Forelimb muscle (tissue), 1 donor: Measurements from ENCODE around the gene SNAPC2. TPM values are rescaled to one million over a fixed set of nuclear protein-coding genes. Genes with fewer than 3 reads are reported as not detected.

Experiments
- DNase-seq: peaks from one replicate; pipeline ENCODE4 v3.0.0-alpha.2; 2013; ENCODE audit warnings: low read depth
- polyA plus RNA-seq: library from polyadenylated mRNA; unstranded; fragments of 120-200 nt; gene quantifications from one replicate; pipeline ENCODE4 v1.2.1, GENCODE V29; 2013; ENCODE audit not compliant: insufficient read length

The SNAPC2 gene, protein sequence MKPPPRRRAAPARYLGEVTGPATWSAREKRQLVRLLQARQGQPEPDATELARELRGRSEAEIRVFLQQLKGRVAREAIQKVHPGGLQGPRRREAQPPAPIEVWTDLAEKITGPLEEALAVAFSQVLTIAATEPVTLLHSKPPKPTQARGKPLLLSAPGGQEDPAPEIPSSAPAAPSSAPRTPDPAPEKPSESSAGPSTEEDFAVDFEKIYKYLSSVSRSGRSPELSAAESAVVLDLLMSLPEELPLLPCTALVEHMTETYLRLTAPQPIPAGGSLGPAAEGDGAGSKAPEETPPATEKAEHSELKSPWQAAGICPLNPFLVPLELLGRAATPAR
- 18.1 TPM for polyA plus RNA-seq

DNA sequence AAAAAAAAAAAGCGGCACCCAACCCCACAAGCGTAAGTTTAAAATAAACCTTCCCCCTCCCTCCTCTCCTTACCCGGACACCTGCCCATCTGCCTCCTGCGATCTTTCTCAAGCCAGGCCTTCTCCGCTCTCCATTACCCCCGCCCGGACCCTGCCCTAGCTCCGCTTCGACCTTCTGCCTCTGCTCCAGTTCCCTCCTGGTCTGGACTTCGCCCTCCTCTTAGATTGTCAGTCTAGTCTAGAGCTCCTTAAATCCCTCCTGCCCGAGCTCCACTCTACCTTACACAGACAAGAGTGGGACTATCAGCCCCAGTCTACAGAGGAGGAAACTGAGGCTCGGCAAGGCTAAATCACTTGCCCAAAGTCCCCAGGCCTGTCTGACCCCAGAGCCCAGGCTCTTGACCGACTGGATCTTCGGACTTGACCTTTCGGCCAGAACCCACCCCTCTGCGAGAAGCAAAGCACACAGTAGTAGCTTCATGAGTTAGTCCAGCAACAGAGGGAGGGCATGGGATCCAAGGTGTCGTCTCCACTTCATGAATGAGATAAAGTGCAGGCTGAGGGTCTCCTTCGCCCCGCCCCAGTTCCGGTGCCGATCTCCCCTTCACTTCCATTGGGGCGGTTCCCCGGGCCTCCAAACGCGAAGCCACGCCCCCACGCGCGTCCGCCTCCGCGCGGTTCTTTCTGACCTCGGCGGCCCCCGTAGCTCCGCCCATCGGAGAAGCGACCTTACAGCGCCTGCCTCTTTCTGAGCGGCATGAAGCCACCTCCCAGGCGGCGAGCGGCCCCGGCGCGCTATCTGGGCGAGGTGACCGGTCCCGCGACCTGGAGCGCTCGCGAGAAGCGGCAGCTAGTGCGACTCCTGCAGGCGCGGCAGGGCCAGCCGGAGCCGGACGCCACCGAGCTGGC, at the start of gene SNAPC2:
TSS of gene SNAPC2 (plus strand) at position 729 of the 909 bp plus-strand sequence. CDS start at position 758, 29 bp downstream.
- peak; percentile 60 for DNase-seq

DNA sequence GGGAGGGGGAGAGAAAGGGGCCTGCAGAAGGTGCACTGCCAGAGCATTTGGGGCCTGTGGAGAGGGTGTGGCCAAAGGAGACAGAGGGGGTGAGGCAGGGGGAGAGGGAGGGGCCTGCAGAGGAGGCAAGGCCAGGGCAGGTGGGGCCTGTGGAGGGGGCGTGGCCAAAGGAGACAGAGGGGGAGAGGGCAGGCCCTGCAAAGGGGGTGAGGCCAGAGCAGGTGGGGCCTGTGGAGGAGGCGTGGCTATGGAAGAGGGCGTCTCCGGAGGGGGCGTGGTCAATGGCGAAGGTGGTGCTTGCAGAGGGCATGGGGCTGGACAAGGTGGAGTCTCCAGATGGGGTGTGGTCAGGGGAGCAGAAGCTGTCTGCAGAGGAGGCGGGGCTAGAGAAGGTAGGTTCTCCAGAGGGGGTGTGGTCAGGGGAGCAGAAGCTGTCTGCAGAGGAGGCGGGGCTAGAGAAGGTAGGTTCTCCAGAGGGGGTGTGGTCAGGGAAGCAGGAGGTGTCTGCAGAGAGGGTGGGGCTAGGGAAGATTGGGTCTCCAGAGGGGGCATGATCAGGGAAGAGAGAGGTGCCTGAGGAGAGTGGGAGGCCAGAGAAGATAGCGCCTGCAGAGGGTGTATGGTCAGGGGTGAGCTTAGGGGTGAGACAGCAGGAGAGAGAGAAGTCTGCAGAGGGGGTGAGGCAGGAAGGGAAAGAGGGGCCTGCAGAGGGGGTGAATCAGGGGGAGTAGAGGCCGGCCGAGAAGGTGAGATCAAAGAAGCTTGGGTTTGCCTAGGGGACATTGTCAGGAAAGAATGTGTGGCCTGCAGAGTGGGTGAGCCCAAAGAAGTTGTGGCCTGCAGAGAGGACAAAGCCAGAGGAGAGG, 49.3 kb upstream of the SNAPC2 start:
- DNase-seq: no peak

DNA sequence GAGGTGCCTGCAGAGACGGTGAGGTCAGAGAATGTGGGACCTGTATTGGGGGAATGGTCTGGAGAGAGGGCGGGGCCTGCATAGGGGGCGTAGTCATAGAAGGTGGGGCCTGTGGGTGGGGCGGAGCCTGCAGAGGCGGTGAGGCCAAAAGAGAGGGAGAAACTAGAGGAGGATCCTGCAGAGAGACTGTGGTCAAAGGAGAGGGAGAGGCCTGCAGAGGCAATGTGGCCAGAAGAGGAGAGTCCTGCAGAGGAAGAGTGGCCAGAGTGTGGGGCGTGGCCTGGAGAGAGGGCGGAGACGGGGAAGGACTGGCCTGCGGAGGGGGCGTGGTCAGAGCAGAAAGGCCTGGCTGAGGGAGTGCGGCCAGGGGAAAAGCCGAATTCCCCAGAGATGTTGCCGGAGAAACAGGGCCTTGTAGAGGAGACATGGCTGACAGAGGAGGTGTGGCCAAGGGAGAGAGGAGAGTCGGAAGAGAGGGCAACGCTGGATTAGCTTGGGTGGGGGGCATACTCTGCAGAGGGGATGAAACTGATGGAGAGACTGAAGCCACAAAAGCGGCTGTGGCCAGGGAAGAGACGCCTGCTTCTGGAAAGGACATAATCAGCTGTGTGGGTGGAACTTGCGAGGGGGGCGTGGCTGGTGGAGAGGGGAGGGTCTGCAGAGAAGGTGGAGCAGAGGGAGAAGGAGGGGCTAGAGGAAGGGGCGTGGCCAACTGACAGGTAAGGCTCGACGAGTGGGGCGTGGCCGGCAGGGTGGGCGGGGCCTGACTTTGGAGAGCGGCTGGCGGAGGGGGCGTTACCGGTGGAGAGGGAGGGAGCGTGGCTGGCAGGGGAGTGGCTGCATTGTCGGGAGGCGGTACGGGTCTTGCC, 48.5 kb upstream of the SNAPC2 start:
- DNase-seq: peak; percentile 48

DNA sequence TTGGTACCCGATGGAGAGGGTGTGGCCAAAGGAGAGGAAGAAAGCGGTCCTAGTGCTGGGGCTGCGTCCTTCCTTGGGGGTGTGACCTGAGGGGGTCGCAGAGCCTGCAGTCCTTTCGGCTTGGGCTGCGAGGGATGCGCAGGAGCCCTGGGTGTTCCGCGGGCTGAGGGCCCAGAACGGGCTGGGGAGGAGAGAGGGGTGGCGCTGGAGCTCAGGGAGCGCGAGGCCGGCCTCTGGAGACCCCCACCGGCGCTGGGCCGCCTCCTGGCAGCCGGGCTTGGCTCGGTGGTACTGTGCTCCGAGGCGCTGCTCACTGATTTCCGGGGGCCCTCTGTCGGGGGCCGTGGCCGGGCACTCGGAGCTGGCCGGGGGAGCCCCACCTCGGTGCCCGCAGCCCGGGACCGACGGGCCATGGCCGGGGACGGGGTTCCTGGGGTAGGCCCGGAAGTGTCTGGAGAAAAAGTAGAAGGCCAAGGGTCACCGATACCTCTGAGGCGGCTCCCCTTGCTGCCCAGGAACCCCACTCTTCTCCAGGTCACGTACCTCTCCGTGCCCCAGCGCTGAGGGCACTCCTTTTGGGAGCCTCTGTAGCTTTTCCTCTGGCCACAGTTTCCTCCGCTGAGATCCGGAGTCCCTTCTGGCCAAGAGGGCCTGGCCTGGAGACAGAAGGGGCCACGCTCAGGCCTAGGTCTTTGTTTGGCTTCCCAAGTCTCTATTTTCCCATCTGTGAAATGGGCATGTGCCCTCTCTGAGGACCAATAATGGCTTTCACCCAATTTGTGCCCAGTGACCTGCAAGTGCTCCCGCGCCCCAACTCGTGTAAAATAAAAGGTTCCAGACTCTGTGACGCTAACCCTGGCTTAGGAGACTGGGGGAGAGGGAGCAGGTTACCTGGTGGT, 47.6 kb upstream of the SNAPC2 start:
- no peak for DNase-seq

DNA sequence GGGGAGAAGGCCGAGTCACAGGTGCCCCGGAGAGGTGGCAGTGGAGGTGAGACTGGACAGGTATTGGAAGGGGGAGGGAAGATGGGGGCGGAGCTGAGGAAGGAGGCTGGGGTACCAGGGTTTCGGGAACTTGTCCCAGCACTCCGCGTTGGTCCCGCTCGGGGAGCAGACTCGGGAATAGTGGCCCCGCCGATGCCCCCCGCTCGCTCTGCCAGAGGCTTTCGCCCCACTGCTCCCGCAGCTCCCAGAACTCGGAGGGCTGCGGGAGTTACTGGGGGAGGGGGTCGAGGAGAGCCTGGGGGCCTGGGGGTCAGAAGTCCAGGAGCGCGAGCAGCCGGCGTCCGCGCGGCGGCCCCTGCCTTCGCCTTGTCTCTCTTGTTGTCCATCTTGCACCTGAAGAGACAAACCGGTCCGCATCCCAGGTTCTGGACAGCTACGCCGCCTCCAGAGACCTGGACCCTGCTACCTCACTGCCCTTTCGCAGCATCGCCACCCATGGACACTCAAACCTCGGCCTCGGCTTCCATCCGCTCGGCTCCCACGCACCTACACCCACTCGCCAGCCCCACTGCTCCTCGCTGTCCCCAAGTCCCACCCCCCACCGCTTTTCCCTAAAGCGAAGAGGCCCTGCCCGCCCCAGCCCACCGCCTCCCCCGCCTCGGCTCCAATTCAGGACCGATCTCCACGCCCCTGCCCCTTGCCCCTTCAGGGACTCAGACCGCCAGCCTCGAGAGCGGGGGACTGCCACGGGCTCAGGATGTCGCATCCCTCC, 46.6 kb upstream of the SNAPC2 start:
- no peak for DNase-seq

DNA sequence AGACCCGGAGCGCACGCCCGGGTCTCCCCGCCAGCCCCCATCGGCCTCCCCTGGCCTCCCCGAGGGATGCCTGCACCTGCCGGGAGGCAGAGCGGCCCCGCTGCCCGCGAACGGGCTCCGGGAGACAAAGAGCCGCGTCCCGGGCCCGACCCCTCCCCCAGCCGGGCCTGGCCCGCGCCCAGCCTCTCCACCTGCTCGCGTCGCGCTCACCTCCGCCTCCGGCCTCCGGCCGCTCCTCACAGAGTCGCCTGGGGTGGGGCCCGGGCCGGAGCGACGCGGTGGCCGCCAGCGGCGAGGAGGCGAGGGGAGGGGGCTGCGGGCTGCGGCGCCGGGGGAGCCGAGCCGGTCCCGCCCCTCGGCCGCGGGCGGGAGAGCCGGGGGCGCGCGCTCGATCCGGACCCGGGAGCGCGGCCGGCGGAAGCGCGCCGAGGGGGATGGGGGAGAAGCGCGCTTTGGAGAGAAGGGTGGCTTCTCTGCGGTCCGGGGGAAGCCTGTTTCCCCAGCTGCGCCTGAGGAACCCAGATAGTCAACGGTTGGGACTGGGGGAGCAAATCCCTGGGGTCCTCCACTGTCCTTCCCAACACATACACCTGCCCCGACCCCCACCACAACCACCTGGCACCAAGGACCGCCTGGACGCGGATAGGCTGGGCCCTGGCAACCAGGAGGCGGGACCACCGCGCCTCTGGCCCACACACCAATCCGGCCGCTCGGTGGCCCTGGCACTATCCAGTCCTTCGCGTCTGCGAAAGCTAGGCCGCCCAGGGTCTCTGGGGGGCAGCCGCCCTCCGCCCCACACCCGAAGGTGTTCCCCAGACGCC, 45.9 kb upstream of the SNAPC2 start, which contains the start of gene PRR36:
TSS of gene PRR36 (minus strand) at position 315 of the 821 bp plus-strand sequence. CDS start 701 bp downstream, outside the sequence.
- DNase-seq: no peak

DNA sequence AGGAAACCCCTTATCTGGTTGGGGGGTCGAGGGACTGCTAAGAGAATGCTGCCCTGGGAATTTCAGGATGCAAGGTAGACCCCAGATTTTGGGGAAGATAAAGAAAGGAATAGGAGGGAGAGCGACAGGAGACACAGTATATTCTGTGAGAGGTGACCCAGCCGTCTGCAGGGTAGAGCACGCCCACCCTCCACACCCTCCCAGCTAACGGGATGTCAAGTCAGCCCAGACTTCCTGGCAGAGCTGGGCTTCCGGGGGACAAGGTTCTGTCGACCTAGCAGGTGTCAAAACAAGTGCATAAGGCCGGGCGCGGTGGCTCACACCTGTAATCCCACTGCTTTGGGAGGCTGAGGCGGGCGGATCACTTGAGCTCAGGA, 45.3 kb upstream of the SNAPC2 start:
- DNase-seq: no peak

DNA sequence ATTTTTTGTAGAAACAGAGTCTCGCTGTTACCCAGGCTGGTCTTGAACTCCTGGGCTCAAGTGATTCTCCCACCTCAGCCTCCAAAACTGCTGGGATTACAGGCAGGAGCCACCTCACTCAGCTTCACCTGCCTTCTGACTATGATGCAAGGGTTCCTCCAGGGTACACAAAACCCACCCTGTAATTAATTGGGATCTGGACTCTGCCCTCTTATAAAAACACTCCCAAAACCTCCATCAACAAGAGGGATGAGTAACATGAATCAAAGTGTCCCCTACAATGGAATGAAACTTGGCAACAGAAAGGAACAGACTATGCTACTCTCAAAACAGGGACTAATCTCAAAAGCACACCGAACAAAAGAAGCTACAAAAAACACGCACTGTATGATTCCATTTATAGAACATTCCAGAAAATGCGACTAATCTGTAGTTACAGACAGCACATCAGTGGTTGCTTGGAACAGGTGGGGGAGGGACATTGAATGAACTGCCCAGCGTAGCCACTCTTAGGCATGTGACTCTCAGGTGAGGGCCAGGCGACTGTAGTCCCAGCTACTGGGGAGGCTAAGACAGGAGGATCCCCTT, 42.8 kb upstream of the SNAPC2 start:
- no peak for DNase-seq

DNA sequence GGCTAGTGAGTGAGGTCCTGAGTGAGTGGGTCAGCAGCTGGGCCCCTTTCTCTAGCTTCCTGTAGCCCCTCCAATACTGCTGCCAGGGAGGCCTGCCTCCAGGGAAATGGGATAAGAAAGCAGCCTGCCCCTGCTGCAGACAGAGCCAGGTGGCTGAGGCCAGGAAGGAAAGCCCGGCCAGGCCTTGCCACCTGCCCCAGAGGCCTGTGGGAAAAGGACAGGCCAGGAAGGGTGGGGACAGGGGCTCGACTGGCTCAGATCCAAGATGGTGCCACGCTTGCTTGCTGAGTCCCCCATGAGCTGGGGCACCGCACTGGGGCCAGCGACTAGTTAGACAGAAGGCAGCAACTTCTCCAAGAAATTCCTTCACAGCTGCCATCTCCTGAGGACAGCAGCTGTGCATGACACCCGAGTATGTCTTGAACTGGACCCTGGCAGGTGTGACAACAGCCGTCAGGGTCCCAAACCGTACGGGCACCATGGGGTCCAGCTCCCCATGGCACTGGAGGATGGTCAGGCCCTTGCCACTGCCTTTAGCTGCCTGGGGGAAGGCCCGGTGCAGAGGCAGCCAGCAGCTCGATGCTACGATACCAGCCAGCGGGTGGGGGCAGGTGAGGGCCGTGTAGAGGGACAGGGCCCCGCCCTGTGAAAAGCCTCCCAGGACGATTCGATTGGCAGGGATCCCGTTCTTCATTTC, 40.9 kb upstream of the SNAPC2 start:
- no peak for DNase-seq

DNA sequence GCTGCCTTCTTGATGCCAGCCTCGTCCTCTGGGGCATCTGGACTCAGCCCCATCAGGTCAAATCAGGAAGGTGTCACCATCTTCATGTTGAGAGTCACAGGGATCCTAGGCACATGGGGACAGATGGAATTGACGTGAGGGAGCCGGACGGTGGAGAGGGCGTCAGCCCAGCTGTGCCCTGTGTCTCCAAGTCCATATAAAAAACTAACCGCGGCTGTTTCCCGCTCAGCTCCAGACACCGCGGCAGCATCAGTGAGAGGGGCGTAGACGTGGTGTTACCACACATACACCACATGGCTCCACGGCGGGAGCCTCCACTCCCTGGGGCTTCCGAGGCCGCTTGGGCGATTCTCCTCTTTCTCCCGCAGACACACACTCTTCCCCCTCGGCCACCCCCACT, 40.3 kb upstream of the SNAPC2 start:
- DNase-seq: no peak

DNA sequence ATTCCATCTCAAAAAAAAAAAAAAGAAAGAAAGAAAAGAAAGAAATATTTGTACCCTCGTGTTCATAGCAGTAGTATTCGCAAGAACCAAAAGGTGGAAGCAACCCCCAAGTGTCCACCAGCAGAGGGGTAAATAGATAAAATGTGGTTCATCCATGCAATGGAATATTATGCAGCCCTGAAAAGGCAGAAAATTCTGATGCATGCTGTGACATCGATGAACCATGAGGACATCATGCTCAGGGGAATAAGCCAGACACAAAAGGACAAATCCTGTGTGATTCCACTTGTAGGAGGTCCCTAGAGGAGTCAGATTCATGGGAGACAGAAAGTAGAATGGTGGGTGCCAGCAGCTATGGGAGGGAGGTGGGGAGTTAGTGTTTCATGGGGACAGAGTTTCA, 38.2 kb upstream of the SNAPC2 start:
- DNase-seq: no peak

DNA sequence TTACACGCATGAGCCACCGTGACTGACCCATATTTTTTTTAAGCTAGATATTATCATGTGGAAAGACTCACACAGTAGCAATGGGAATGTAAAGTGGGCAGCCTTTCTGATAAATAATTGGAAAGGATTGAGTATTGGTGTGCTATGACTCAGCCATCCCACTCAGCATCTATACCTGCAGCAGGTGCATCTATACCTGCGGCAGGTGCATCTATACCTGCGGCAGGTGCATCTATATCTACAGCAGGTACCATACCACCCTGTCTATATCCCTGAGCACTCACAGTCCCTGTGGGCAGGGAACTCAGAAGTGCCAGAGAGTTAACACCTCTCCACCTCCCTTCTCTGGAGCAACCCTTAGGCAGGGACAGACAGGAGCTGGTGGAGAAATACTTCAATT, 37.0 kb upstream of the SNAPC2 start:
- no peak for DNase-seq

DNA sequence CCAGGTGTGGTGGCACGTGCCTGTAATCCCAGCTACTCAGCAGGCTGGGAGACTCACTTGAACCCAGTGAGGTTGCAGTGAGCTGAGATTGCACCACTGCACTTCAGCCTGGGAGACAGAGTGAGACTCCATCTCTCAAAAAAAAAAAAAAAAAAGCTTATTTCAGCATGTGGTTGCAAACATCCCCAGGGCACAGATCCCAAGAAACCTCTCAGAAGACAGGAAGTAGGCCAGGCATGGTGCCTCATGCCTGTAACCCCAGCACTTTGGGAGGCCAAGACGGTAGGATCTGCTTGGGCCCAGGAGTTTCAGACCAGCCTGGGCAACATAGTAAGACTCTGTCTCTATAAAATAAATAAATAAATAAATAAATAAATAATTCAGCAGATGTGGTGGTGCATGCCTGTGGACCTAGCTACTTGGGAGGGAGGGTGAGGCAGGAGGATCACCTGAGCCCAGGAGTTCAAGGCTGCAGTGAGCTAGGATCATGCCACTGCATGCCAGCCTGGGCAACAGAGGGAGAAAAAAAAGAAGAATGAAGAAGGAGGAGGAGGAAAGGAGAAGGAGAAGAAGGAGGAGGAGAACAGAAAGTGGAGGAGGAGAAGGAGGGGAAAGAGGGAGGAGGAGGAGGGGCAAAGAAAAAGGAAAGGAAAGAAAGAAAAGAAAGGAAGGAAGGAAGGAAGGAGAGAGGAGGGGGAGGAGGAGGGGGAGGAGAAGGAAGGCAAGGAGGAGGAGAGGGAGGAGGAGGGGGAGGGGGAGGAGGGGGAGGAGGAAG, 36.2 kb upstream of the SNAPC2 start:
- DNase-seq: no peak

DNA sequence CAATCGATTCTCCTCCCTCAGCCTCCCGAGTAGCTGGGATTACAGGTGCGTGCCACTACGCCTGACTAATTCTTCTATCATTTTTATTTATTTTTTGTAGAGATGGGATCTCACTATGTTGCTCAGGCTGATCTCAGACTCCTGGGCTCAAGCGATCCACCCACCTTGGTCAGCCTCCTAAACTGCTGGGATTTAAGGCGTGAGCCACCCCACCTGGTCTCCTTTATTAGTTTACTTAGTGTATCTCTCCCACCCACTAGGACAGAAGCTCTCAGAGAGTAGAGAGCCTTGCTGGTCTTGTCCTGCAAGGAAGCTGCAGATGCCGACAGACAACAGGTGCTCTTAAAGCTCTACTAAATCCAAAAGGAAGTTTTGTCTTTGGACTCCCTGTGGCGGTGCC, 34.3 kb upstream of the SNAPC2 start:
- no peak for DNase-seq

DNA sequence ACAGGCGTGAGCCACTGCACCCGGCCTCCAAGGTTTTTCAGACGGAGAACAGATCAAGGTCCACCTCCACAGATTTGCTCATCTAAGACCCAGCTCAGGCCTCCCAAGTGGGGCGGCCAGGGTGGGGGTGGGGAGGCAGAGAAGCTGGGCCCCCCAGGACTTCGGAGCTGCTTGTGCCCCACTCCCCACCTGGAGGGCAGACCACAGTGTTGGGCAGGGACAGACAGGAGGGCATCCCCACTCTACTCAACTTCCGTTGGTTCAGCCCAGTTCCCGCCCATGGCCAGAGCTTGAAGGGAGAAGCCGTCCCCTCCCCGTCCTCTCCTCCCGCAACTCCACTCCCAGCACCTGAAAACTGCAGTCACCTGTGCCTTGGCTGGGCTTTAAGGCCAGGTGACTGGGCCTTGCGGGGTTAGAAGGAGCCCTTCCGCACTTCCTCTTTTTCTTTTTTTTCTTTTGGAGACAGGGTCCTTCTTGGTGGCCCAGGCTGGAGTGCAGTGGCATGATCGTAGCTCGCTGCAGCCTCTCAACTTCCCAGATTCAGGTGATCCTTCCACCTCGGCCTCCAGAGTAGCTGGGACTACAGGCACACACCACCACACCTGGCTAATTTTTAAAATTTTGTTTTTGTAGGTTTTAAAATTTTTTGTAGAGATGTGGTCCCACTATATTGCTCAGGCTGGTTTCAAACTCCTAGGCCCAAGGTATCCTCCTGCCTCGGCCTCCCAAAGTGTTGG, 32.6 kb upstream of the SNAPC2 start:
- no peak for DNase-seq
